Measurements from ENCODE around the gene MESP1.

Gene MESP1

GRCh38 chr15:89758283-89758682 is 7.2 kb upstream of the MESP1 start:
- TF ChIP-seq EZH2phosphoT487 (IDR thresholded peaks at IDR 0.05; ENCODE audit: borderline replicate concordance) (no peak), CTCF (conservative IDR thresholded peaks at IDR 0.05; ENCODE audit: low read length) (no peak)
- no peaks in the 10 kb centered on the region for H3K36me3 ChIP-seq (ENCODE audit: insufficient read depth, low read length)
- no peaks in the 10 kb centered on the region for H3K27me3 ChIP-seq (ENCODE audit: insufficient read depth, low read length, poor library complexity, severe bottlenecking)
- no peaks in the 10 kb centered on the region for H3K9me3 ChIP-seq (ENCODE audit: insufficient read depth, low read depth, low read length)
- H3K79me2 ChIP-seq (ENCODE audit: insufficient read depth, low read length): no peaks in the 10 kb centered on the region
- no peak overlapping the region for H3K4me2 ChIP-seq (ENCODE audit: low read depth, low read length, poor library complexity, severe bottlenecking)
- no peaks in the 10 kb centered on the region for H3F3A ChIP-seq (ENCODE audit: low read depth)
- H3K4me1 ChIP-seq (ENCODE audit: insufficient read depth, low read length, poor library complexity, severe bottlenecking): no peaks in the 10 kb centered on the region
- H3K9me2 ChIP-seq (replicated peaks; ENCODE audit: low read depth, low read length): no peaks in the 10 kb centered on the region
- no peak overlapping the region for H3K4me3 ChIP-seq (ENCODE audit: low read length, poor library complexity, severe bottlenecking)
- no peak overlapping the region for H2AFZ ChIP-seq (ENCODE audit: low read length)
- no peak overlapping the region for H3K9ac ChIP-seq (ENCODE audit: low read depth, low read length, poor library complexity, severe bottlenecking)
- no peaks in the 10 kb centered on the region for H4K20me1 ChIP-seq (ENCODE audit: insufficient read depth, low read length, poor library complexity, severe bottlenecking)

- Histone ChIP-seq H3K4me2 (ENCODE audit: low read depth, low read length, poor library complexity, severe bottlenecking) (no peak overlapping the region), H2AFZ (ENCODE audit: low read length) (no peak overlapping the region), H3K27me3 (ENCODE audit: insufficient read depth, low read length, poor library complexity, severe bottlenecking) (no peaks in the 10 kb centered on the region), H3K9ac (ENCODE audit: low read depth, low read length, poor library complexity, severe bottlenecking) (no peak overlapping the region), H3K9me3 (ENCODE audit: insufficient read depth, low read depth, low read length) (no peaks in the 10 kb centered on the region), H3K9me2 (replicated peaks; ENCODE audit: low read depth, low read length) (no peaks in the 10 kb centered on the region), H4K20me1 (ENCODE audit: insufficient read depth, low read length, poor library complexity, severe bottlenecking) (no peaks in the 10 kb centered on the region), H3K4me3 (ENCODE audit: low read length, poor library complexity, severe bottlenecking) (no peak overlapping the region), H3F3A (ENCODE audit: low read depth) (no peaks in the 10 kb centered on the region), H3K79me2 (ENCODE audit: insufficient read depth, low read length) (no peaks in the 10 kb centered on the region), H3K36me3 (ENCODE audit: insufficient read depth, low read length) (no peaks in the 10 kb centered on the region), H3K4me1 (ENCODE audit: insufficient read depth, low read length, poor library complexity, severe bottlenecking) (no peaks in the 10 kb centered on the region)
- TF ChIP-seq EZH2phosphoT487 (IDR thresholded peaks at IDR 0.05; ENCODE audit: borderline replicate concordance): no peak
- no peak for TF ChIP-seq CTCF (conservative IDR thresholded peaks at IDR 0.05; ENCODE audit: low read length)
Observed at GRCh38 chr15:89756897-89757296, 5.8 kb upstream of the MESP1 start.

GRCh38 chr15:89755701-89756100 is 4.7 kb upstream of the MESP1 start:
- H3K79me2 ChIP-seq (ENCODE audit: insufficient read depth, low read length): no peaks in the 10 kb centered on the region
- TF ChIP-seq CTCF (conservative IDR thresholded peaks at IDR 0.05; ENCODE audit: low read length) (no peak), EZH2phosphoT487 (IDR thresholded peaks at IDR 0.05; ENCODE audit: borderline replicate concordance) (no peak)
- H3F3A ChIP-seq (ENCODE audit: low read depth): no peaks in the 10 kb centered on the region
- H3K4me3 ChIP-seq (ENCODE audit: low read length, poor library complexity, severe bottlenecking): no peak overlapping the region
- no peak overlapping the region for H3K4me2 ChIP-seq (ENCODE audit: low read depth, low read length, poor library complexity, severe bottlenecking)
- H3K9me3 ChIP-seq (ENCODE audit: insufficient read depth, low read depth, low read length): no peaks in the 10 kb centered on the region
- no peaks in the 10 kb centered on the region for H3K36me3 ChIP-seq (ENCODE audit: insufficient read depth, low read length)
- H3K9me2 ChIP-seq (replicated peaks; ENCODE audit: low read depth, low read length): no peaks in the 10 kb centered on the region
- H3K9ac ChIP-seq (ENCODE audit: low read depth, low read length, poor library complexity, severe bottlenecking): no peak overlapping the region
- no peak overlapping the region for H2AFZ ChIP-seq (ENCODE audit: low read length)
- H3K27me3 ChIP-seq (ENCODE audit: insufficient read depth, low read length, poor library complexity, severe bottlenecking): no peaks in the 10 kb centered on the region
- no peaks in the 10 kb centered on the region for H4K20me1 ChIP-seq (ENCODE audit: insufficient read depth, low read length, poor library complexity, severe bottlenecking)
- no peaks in the 10 kb centered on the region for H3K4me1 ChIP-seq (ENCODE audit: insufficient read depth, low read length, poor library complexity, severe bottlenecking)
